PC-3 (cell line): ENCODE results near the gene EEPD1. TPM values are rescaled to one million over a fixed set of nuclear protein-coding genes. Genes with fewer than 3 reads are reported as not detected.
"Not testable (repeated sequence)": the region's sequence is repeated elsewhere in the genome, so short reads cannot be mapped to it uniquely, and the experiment has no call there.

Source experiments
- ATAC-seq: fragments of 200-7000 bp; cut with Tn5 transposase; 2 replicates; pipeline ENCODE4 v1.9.1; 2020; ENCODE audit warnings: mild to moderate bottlenecking, moderate library complexity
- Bru-seq: library from RNA; stranded (reverse); fragments of 400-500 nt; gene quantifications from one replicate; lab custom pipeline; 2021; lab: Mats Ljungman, UMichigan
- BruChase-seq, 2 experiments: library from RNA; stranded (reverse); fragments of 400-500 nt; gene quantifications; one replicate each; lab custom pipeline; 2021; lab: Mats Ljungman, UMichigan
- BruUV-seq: library from RNA; stranded (reverse); fragments of 400-500 nt; replicated peaks from 2 replicates; lab custom pipeline; 2021; lab: Mats Ljungman, UMichigan
- CTCF ChIA-PET: fragments of 300-600 bp; sonication (Branson Sonifier 250); formaldehyde crosslinking; loops from one replicate; lab custom pipeline; 2022; ENCODE audit warnings: antibody characterized with exemption; lab: Charles Lee
- POLR2A ChIA-PET: fragments of 300-600 bp; sonication (Branson Sonifier 250); formaldehyde crosslinking; loops from one replicate; lab custom pipeline; 2022; ENCODE audit warnings: antibody characterized with exemption; ENCODE audit not compliant: unreplicated experiment; lab: Charles Lee
- DNase-seq: peaks from one replicate; pipeline ENCODE4 v3.0.0-alpha.2; 2015
- H2AFZ ChIP-seq: fragments of 300-600 bp; sonication (generic); 2 replicates; pipeline ENCODE4 v1.6.0; 2016; ENCODE audit warnings: antibody characterized with exemption, low read length
- H3F3A ChIP-seq: fragments of 300-600 bp; sonication (generic); one replicate; pipeline ENCODE4 v1.6.0; 2017; ENCODE audit warnings: antibody characterized with exemption, low read length, control low read depth, mild to moderate bottlenecking; ENCODE audit not compliant: unreplicated experiment
- H3K27ac ChIP-seq: fragments of 300-600 bp; sonication (generic); 2 replicates; pipeline ENCODE4 v1.5.1; 2016; ENCODE audit warnings: mild to moderate bottlenecking, low read length
- H3K27me3 ChIP-seq: fragments of 300-600 bp; sonication (generic); 2 replicates; pipeline ENCODE4 v1.6.1; 2016; ENCODE audit warnings: low read length, mixed read lengths
- H3K36me3 ChIP-seq: fragments of 300-600 bp; sonication (generic); 2 replicates; pipeline ENCODE4 v1.6.1; 2016; ENCODE audit warnings: low read depth, mixed run types, low read length, mixed read lengths
- H3K4me1 ChIP-seq: fragments of 300-600 bp; sonication (generic); 2 replicates; pipeline ENCODE4 v1.5.1; 2016; ENCODE audit warnings: low read length; ENCODE audit not compliant: insufficient read depth
- H3K4me2 ChIP-seq: fragments of 300-600 bp; sonication (generic); 2 replicates; pipeline ENCODE4 v1.6.0; 2016; ENCODE audit warnings: low read length
- H3K4me3 ChIP-seq: fragments of 300-600 bp; sonication (generic); 2 replicates; pipeline ENCODE4 v1.5.1; 2016; ENCODE audit warnings: mild to moderate bottlenecking, low read length, mixed read lengths
- H3K79me2 ChIP-seq: fragments of 300-600 bp; sonication (generic); 2 replicates; pipeline ENCODE4 v1.6.1; 2017; ENCODE audit warnings: low read length, mixed read lengths
- H3K9ac ChIP-seq: fragments of 300-600 bp; sonication (generic); 2 replicates; pipeline ENCODE4 v1.6.0; 2016; ENCODE audit warnings: mild to moderate bottlenecking, low read length
- H3K9me2 ChIP-seq: fragments of 300-600 bp; sonication (generic); replicated peaks from 2 replicates; pipeline ENCODE4 v1.6.1; 2016; ENCODE audit warnings: mixed run types, low read length, mixed read lengths
- H3K9me3 ChIP-seq: fragments of 300-600 bp; sonication (generic); 2 replicates; pipeline ENCODE4 v1.6.1; 2016; ENCODE audit warnings: low read length, mixed read lengths
- H4K20me1 ChIP-seq: fragments of 300-600 bp; sonication (generic); 2 replicates; pipeline ENCODE4 v1.6.1; 2016; ENCODE audit warnings: low read length, mixed read lengths
- CTCF ChIP-seq: fragments of 300-600 bp; sonication (generic); conservative IDR thresholded peaks from 2 replicates; pipeline ENCODE4 v1.5.1; 2017; ENCODE audit warnings: antibody characterized with exemption, low read depth, mild to moderate bottlenecking, low read length
- EZH2 ChIP-seq: fragments of 300-600 bp; sonication (generic); IDR thresholded peaks from one replicate; pipeline ENCODE4 v1.6.1; 2017; ENCODE audit warnings: antibody characterized with exemption, mild to moderate bottlenecking, low read length; ENCODE audit not compliant: unreplicated experiment
- EZH2phosphoT487 ChIP-seq: fragments of 300-600 bp; sonication (generic); IDR thresholded peaks from 2 replicates; pipeline ENCODE4 v1.6.1; 2018; ENCODE audit warnings: mild to moderate bottlenecking, antibody characterized with exemption, low read length, borderline replicate concordance
- intact Hi-C: fragments of 100-400 bp; cut with micrococcal nuclease; formaldehyde crosslinking; loops from 2 replicates; pipeline ENCODE4 v1.9.0; 2023
- long read RNA-seq: library from polyadenylated mRNA; unstranded; transcript quantifications from one replicate; pipeline ENCODE4 v2.0.0, GENCODE V29; 2021; ENCODE audit not compliant: unreplicated experiment
- total RNA-seq: library from RNA; depleted of rRNA; stranded (reverse); fragments of >200 nt; gene quantifications from 2 replicates; pipeline ENCODE4 v1.2.3, GENCODE V29; 2014; rRNA removed

EEPD1 gene
- 28.3 and 31.8 TPM in 2 replicates for total RNA-seq
- Bru-seq, nascent RNA: percentile 88 among the genes with signal in this experiment
- percentile 79 among the genes with signal in this experiment for BruChase-seq, experiment 1, labeled RNA remaining after a 6-hour chase
- percentile 86 among the genes with signal in this experiment for BruChase-seq, experiment 2, labeled RNA remaining after a 2-hour chase
- long read RNA-seq, full-length matches to known transcripts: 81 of 114 reads
- long read RNA-seq, partial matches to known transcripts: 22 of 114 reads
- long read RNA-seq, other reads (novel, unspliced or antisense): 11 of 114 reads

- H3K79me2 ChIP-seq: peaks cover 48% of the 10 kb centered on the region
- no TSS peak for BruUV-seq
- no peaks in the 10 kb centered on the region for H3K27me3 ChIP-seq
- peak within 1 kb of the TSS; percentile 43 for H3K27ac ChIP-seq
- H3K4me1 ChIP-seq: peaks cover 35% of the 10 kb centered on the region
- H2AFZ ChIP-seq: peak within 1 kb of the TSS; percentile 90
- no peaks in the 10 kb centered on the region for H3K9me2 ChIP-seq
- H3K36me3 ChIP-seq: no peaks in the 10 kb centered on the region
- H3K9me3 ChIP-seq: no peaks in the 10 kb centered on the region
- H3K4me3 ChIP-seq: peak within 1 kb of the TSS; percentile 84
- intact Hi-C loops: loop anchor here (1.0 to 2.0 kb wide), 7 partner anchors 24 to 238 kb away; no protein-coding TSS in a partner anchor
- ChIA-PET CTCF (interaction anchor here (0.6 kb wide), 1 partner anchor 241 kb away, joined by 5 read pairs; no protein-coding TSS in a partner anchor), POLR2A (no interaction called here)
- H4K20me1 ChIP-seq: peaks cover 31% of the 10 kb centered on the region
- no peaks in the 10 kb centered on the region for H3F3A ChIP-seq
- peak within 1 kb of the TSS; percentile 84 for H3K9ac ChIP-seq
- TF ChIP-seq EZH2 (no peak), CTCF (no peak), EZH2phosphoT487 (no peak)
- peak; percentile 82 for ATAC-seq
- peak; percentile 98 for DNase-seq
- H3K4me2 ChIP-seq: peak within 1 kb of the TSS; percentile 98
These were observed at the start of gene EEPD1 for GRCh38 chr7:36152756-36153570. Gene EEPD1 (plus strand): TSS chr7:36153254. CDS start chr7:36154325, 1,071 bp downstream.

- POLR2A ChIA-PET: no interaction called here
- CTCF ChIA-PET: no interaction called here
- BruUV-seq: no TSS peak
These were observed 49.1 kb upstream of the EEPD1 start for GRCh38 chr7:36103837-36104561.

GRCh38 chr7:36106972-36107908, 45.8 kb upstream of the EEPD1 start:
- CTCF ChIA-PET, H3K4me3 ChIP-seq, DNase-seq, H3K27ac ChIP-seq, intact Hi-C loops, ATAC-seq, H2AFZ ChIP-seq, BruUV-seq, H3K9me3 ChIP-seq, H4K20me1 ChIP-seq, H3K36me3 ChIP-seq, H3K9me2 ChIP-seq, H3K9ac ChIP-seq, H3F3A ChIP-seq, H3K4me1 ChIP-seq, H3K4me2 ChIP-seq, POLR2A ChIA-PET, H3K27me3 ChIP-seq, H3K79me2 ChIP-seq: not testable (repeated sequence)

More at GRCh38 chr7:36103837-36104561, 49.1 kb upstream of the EEPD1 start:
- no peak overlapping the region for H2AFZ ChIP-seq
- no peaks in the 10 kb centered on the region for H3K9me2 ChIP-seq
- DNase-seq (no peak), ATAC-seq (no peak)
- TF ChIP-seq EZH2phosphoT487 (no peak), CTCF (no peak), EZH2 (no peak)
- no peak overlapping the region for H3K4me3 ChIP-seq
- H3K27me3 ChIP-seq: no peaks in the 10 kb centered on the region
- H3K27ac ChIP-seq: no peak overlapping the region
- no peaks in the 10 kb centered on the region for H3K36me3 ChIP-seq
- intact Hi-C loops: no loop called here
- no peaks in the 10 kb centered on the region for H3F3A ChIP-seq
- H4K20me1 ChIP-seq: no peaks in the 10 kb centered on the region
- no peak overlapping the region for H3K9ac ChIP-seq
- H3K9me3 ChIP-seq: no peaks in the 10 kb centered on the region
- no peaks in the 10 kb centered on the region for H3K79me2 ChIP-seq
- no peaks in the 10 kb centered on the region for H3K4me1 ChIP-seq
- H3K4me2 ChIP-seq: no peak overlapping the region
